Measurements from ENCODE around the gene CTNNB1. TPM values are rescaled to one million over a fixed set of nuclear protein-coding genes. Genes with fewer than 3 reads are reported as not detected.

Gene CTNNB1
- total RNA-seq, 1 donor from 2014 or later, result 305 TPM

DNA sequence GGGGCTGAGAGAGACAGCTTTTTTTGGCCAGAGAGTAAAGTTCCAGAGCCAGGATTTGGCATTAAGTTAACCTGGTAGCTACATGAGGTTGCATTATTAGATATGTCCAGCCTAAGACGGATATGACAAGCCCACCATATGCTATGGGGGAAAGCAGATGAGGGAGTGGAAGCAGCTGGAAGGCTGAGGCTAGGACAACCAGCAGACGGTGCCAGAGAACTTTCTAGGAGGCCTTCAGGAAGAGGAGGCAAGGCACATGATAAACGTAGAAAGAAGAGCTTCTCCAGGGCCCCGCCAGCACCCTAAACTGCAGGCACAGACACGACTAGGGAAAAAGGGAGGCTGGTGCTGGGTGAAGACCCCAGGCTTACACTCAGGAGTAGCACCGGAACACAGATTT, 87.0 kb downstream of the CTNNB1 start:
- intact Hi-C loops (cut with DNase I), result no loop called here
- Histone ChIP-seq H3K4me3 (no peak overlapping the region), H3K4me1 (no peaks in the 10 kb centered on the region), H3K36me3 (no peaks in the 10 kb centered on the region), H3K27ac (no peak overlapping the region), H3K27me3 (no peaks in the 10 kb centered on the region), H3K9me3 (no peaks in the 10 kb centered on the region)
- DNase-seq (no peak), ATAC-seq (no peak)
- TF ChIP-seq, protein P1, sequence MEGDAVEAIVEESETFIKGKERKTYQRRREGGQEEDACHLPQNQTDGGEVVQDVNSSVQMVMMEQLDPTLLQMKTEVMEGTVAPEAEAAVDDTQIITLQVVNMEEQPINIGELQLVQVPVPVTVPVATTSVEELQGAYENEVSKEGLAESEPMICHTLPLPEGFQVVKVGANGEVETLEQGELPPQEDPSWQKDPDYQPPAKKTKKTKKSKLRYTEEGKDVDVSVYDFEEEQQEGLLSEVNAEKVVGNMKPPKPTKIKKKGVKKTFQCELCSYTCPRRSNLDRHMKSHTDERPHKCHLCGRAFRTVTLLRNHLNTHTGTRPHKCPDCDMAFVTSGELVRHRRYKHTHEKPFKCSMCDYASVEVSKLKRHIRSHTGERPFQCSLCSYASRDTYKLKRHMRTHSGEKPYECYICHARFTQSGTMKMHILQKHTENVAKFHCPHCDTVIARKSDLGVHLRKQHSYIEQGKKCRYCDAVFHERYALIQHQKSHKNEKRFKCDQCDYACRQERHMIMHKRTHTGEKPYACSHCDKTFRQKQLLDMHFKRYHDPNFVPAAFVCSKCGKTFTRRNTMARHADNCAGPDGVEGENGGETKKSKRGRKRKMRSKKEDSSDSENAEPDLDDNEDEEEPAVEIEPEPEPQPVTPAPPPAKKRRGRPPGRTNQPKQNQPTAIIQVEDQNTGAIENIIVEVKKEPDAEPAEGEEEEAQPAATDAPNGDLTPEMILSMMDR (IDR thresholded peaks at IDR 0.05), result no peak

DNA sequence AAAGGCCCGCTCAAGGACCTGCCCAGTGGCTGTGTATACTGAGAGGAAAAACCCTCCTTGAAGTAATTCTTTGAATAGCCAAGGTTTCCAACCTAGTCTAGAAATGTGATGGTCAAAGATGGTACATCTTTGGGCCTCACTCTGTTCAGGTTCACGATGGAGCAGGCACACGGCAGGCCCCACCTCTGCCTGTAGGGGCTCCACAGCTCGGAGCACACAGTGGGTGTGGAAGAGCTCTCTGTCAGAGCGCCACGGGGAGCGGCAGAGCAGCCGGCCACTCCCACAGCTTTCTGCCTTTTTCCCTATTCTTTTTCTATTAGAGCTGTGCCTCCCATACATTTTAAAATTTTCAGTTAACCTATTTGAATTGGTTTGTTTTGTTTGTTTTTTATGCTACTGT, 89.5 kb downstream of the CTNNB1 start:
- Histone ChIP-seq H3K4me3 (no peak overlapping the region), H3K4me1 (no peaks in the 10 kb centered on the region), H3K36me3 (no peaks in the 10 kb centered on the region), H3K27me3 (no peaks in the 10 kb centered on the region), H3K27ac (no peak overlapping the region), H3K9me3 (no peaks in the 10 kb centered on the region)
- no peak for DNase-seq
- intact Hi-C loops (cut with DNase I), result no loop called here
- ATAC-seq, result no peak
- TF ChIP-seq, protein P1 (IDR thresholded peaks at IDR 0.05), result no peak

All from upper lobe of right lung (tissue), 1 donor.